Measurements from ENCODE around the gene RFX3. TPM values are rescaled to one million over a fixed set of nuclear protein-coding genes. Genes with fewer than 3 reads are reported as not detected.
A peak's percentile ranks its signal among the peaks of the same experiment; 100 is the strongest.
"Not testable (repeated sequence)": the region's sequence is repeated elsewhere in the genome, so short reads cannot be mapped to it uniquely, and the experiment has no call there.

The RFX3 gene
- total RNA-seq, 1 donor from 2014 or later: 39.1 TPM

DNA sequence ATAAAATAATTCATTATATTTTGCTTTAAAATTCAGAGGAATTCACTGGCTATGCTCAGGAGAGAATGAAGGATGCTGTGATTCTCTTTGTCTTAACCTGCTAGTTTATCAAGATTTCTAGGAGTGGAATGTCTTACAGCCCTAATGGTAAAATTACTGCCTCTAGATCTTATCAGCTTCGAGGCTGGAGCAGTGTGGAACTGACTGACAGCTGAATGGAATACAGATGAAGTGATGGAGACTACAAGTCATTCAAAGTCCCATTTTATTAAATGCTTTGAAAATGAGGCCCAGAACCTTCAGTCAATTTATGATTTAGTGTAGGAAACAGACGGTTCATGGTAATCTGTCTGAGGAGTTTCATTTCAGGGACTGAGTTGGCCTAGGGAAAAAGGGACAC lies 202.1 kb downstream of the RFX3 start:
- ATAC-seq (ENCODE audit: low read depth) (no peak), DNase-seq (no peak)
- ChIA-PET POLR2A (no interaction called here), CTCF (no interaction called here)
- TF ChIP-seq, protein P1, sequence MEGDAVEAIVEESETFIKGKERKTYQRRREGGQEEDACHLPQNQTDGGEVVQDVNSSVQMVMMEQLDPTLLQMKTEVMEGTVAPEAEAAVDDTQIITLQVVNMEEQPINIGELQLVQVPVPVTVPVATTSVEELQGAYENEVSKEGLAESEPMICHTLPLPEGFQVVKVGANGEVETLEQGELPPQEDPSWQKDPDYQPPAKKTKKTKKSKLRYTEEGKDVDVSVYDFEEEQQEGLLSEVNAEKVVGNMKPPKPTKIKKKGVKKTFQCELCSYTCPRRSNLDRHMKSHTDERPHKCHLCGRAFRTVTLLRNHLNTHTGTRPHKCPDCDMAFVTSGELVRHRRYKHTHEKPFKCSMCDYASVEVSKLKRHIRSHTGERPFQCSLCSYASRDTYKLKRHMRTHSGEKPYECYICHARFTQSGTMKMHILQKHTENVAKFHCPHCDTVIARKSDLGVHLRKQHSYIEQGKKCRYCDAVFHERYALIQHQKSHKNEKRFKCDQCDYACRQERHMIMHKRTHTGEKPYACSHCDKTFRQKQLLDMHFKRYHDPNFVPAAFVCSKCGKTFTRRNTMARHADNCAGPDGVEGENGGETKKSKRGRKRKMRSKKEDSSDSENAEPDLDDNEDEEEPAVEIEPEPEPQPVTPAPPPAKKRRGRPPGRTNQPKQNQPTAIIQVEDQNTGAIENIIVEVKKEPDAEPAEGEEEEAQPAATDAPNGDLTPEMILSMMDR (IDR thresholded peaks at IDR 0.05): no peak
- Mint-ChIP-seq H3K27me3 (no peaks in the 10 kb centered on the region), H3K27ac (no peak overlapping the region), H3K36me3 (ENCODE audit: low read depth) (peaks cover 20% of the 10 kb centered on the region), H3K4me3 (no peak overlapping the region), H3K4me1 (no peaks in the 10 kb centered on the region), H3K9me3 (no peaks in the 10 kb centered on the region)
- intact Hi-C loops (cut with micrococcal nuclease): no loop called here

DNA sequence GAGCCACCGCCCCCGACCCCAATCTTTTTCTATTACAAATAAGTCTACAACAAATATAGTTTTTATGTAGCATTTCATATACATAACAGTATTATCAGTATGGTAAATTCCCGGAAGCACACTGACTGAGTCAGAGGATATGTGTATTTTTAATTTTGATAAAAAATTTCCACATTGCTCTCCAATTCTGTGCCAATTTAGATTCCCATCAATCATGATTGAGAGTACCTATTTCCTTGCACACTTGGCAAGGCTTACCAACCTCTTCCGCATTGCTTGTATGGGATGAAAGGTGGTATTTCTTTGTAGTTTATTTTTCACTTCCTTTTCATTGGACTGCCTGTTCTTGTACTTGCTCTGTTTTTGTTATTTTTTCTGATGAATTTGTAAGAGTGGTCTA lies 204.6 kb downstream of the RFX3 start:
- no peak overlapping the region for H3K27ac Mint-ChIP-seq

GRCh38 chr9:3312595-3312994 lies 213.2 kb downstream of the RFX3 start:
- H3K27ac Mint-ChIP-seq; H3K4me3 Mint-ChIP-seq; CTCF ChIA-PET; POLR2A ChIA-PET; H3K4me1 Mint-ChIP-seq; ATAC-seq (ENCODE audit: low read depth); H3K9me3 Mint-ChIP-seq; DNase-seq; intact Hi-C loops (cut with micrococcal nuclease); H3K27me3 Mint-ChIP-seq: not testable (repeated sequence)
- H3K36me3 Mint-ChIP-seq (ENCODE audit: low read depth): peaks cover 38% of the 10 kb centered on the region

More for the DNA sequence above, 204.6 kb downstream of the RFX3 start:
- intact Hi-C loops (cut with micrococcal nuclease): no loop called here
- H3K36me3 Mint-ChIP-seq (ENCODE audit: low read depth): peaks cover 30% of the 10 kb centered on the region
- no peaks in the 10 kb centered on the region for H3K27me3 Mint-ChIP-seq
- H3K4me1 Mint-ChIP-seq: peaks cover 5% of the 10 kb centered on the region
- H3K4me3 Mint-ChIP-seq: no peak overlapping the region
- DNase-seq (no peak), ATAC-seq (ENCODE audit: low read depth) (no peak)
- ChIA-PET POLR2A (no interaction called here), CTCF (no interaction called here)
- peaks cover 2% of the 10 kb centered on the region for H3K9me3 Mint-ChIP-seq
- TF ChIP-seq, protein P1 (IDR thresholded peaks at IDR 0.05): no peak

GRCh38 chr9:3308609-3309008 lies 217.2 kb downstream of the RFX3 start:
- POLR2A ChIA-PET: no interaction called here
- Mint-ChIP-seq H3K9me3 (peaks cover 2% of the 10 kb centered on the region), H3K4me3 (no peak overlapping the region)

GRCh38 chr9:3304388-3304787 lies 221.4 kb downstream of the RFX3 start:
- CTCF ChIA-PET, POLR2A ChIA-PET: not testable (repeated sequence)
- intact Hi-C loops (cut with micrococcal nuclease): loop anchor here (5.0 to 10.0 kb wide), 5 partner anchors 60 to 1287 kb away; partner anchors contain the start of genes RFX3 and SMARCA2

More at GRCh38 chr9:3308609-3309008, 217.2 kb downstream of the RFX3 start:
- H3K27ac Mint-ChIP-seq: no peak overlapping the region
- peaks cover 7% of the 10 kb centered on the region for H3K4me1 Mint-ChIP-seq
- ATAC-seq (ENCODE audit: low read depth) (no peak), DNase-seq (no peak)
- H3K27me3 Mint-ChIP-seq: no peaks in the 10 kb centered on the region
- intact Hi-C loops (cut with micrococcal nuclease): loop anchor here (10.0 kb wide), 3 partner anchors 64 to 136 kb away; no protein-coding TSS in a partner anchor
- CTCF ChIA-PET: no interaction called here
- TF ChIP-seq, protein P1 (IDR thresholded peaks at IDR 0.05): no peak
- H3K36me3 Mint-ChIP-seq (ENCODE audit: low read depth): peaks cover 37% of the 10 kb centered on the region

GRCh38 chr9:3299872-3300271 lies 225.9 kb downstream of the RFX3 start:
- peaks cover 4% of the 10 kb centered on the region for H3K36me3 Mint-ChIP-seq (ENCODE audit: low read depth)
- H3K27me3 Mint-ChIP-seq: no peaks in the 10 kb centered on the region
- no peak overlapping the region for H3K4me3 Mint-ChIP-seq
- peak overlapping the region; percentile 51 for H3K27ac Mint-ChIP-seq
- POLR2A ChIA-PET: interaction anchor here (2.1 kb wide), 1 partner anchor 227 kb away, joined by 11 read pairs; the partner anchor contains the start of gene RFX3
- DNase-seq (no peak), ATAC-seq (ENCODE audit: low read depth) (peak; percentile 93)
- CTCF ChIA-PET: no interaction called here
- H3K9me3 Mint-ChIP-seq: no peaks in the 10 kb centered on the region
- intact Hi-C loops (cut with micrococcal nuclease): loop anchor here (2.0 to 10.0 kb wide), 6 partner anchors 19 to 1283 kb away; partner anchors contain the start of genes RFX3 and SMARCA2
- H3K4me1 Mint-ChIP-seq: peaks cover 22% of the 10 kb centered on the region
- TF ChIP-seq, protein P1 (IDR thresholded peaks at IDR 0.05): no peak

More at GRCh38 chr9:3304388-3304787, 221.4 kb downstream of the RFX3 start:
- H3K4me3 Mint-ChIP-seq; H3K9me3 Mint-ChIP-seq; ATAC-seq (ENCODE audit: low read depth); DNase-seq; H3K27me3 Mint-ChIP-seq: not testable (repeated sequence)
- Mint-ChIP-seq H3K36me3 (ENCODE audit: low read depth) (peaks cover 24% of the 10 kb centered on the region), H3K4me1 (peaks cover 17% of the 10 kb centered on the region), H3K27ac (peak overlapping the region; percentile 67)

All from activated B cell treated with CpG ODN at 0.5 μM for 24 hours (primary cell).